WTC11 (cell line): ENCODE results near the gene ISCU. TPM values are rescaled to one million over a fixed set of nuclear protein-coding genes. Genes with fewer than 3 reads are reported as not detected.

Experiments
- ATAC-seq: fragments of 200-7000 bp; cut with Tn5 transposase; 2 replicates; pipeline ENCODE4 v1.10.0; 2021; ENCODE audit warnings: mild to moderate bottlenecking, moderate library complexity
- CTCF ChIA-PET: fragments of 300-600 bp; sonication (Branson Sonifier 250); formaldehyde crosslinking; loops from one replicate; lab custom pipeline; 2021; ENCODE audit warnings: antibody characterized with exemption; lab: Charles Lee
- POLR2A ChIA-PET: fragments of 350-600 bp; sonication (Branson Sonifier 250); formaldehyde crosslinking; loops from one replicate; lab custom pipeline; 2021; ENCODE audit warnings: antibody characterized with exemption; lab: Charles Lee
- DNase-seq: peaks from one replicate; pipeline ENCODE4 v3.0.0; 2021; ENCODE audit warnings: low spot score
- H3K27ac Mint-ChIP-seq: 2 replicates; pipeline ENCODE4 v1.8.0; 2021; ENCODE audit warnings: mixed read lengths
- H3K27me3 Mint-ChIP-seq: 2 replicates; pipeline ENCODE4 v1.8.0; 2021; ENCODE audit warnings: low read depth, mild to moderate bottlenecking, moderate library complexity, mixed read lengths
- H3K36me3 Mint-ChIP-seq: 2 replicates; pipeline ENCODE4 v1.8.0; 2021; ENCODE audit warnings: mixed read lengths
- H3K4me1 Mint-ChIP-seq: 2 replicates; pipeline ENCODE4 v1.8.0; 2022; ENCODE audit warnings: mixed read lengths
- H3K4me3 Mint-ChIP-seq: 2 replicates; pipeline ENCODE4 v1.8.0; 2021; ENCODE audit warnings: mild to moderate bottlenecking, moderate library complexity, mixed read lengths
- H3K9me3 Mint-ChIP-seq: 2 replicates; pipeline ENCODE4 v1.8.0; 2021; ENCODE audit warnings: mixed read lengths
- ATF3 ChIP-seq: sonication (generic); formaldehyde crosslinking; conservative IDR thresholded peaks from 2 replicates; pipeline ENCODE4 v1.8.1; 2022; ENCODE audit warnings: mild to moderate bottlenecking, missing genetic modification reagents
- ATF6 ChIP-seq: sonication (generic); formaldehyde crosslinking; IDR thresholded peaks from 2 replicates; pipeline ENCODE4 v1.8.1; 2023; ENCODE audit warnings: mild to moderate bottlenecking, missing genetic modification reagents
- CDX4 ChIP-seq: fragments of 250-450 bp; sonication (Bioruptor Pico); IDR thresholded peaks from 2 replicates; pipeline ENCODE4 v1.9.0; 2021; ENCODE audit warnings: moderate library complexity, mild to moderate bottlenecking, inconsistent platforms, borderline replicate concordance
- CTCF ChIP-seq: fragments of 200-600 bp; IDR thresholded peaks from 2 replicates; pipeline ENCODE4 v1.8.0; 2022; ENCODE audit warnings: antibody characterized with exemption
- E2F5 ChIP-seq: sonication (generic); formaldehyde crosslinking; IDR thresholded peaks from 2 replicates; pipeline ENCODE4 v1.8.1; 2022; ENCODE audit warnings: mild to moderate bottlenecking, moderate library complexity, missing genetic modification reagents
- ESRRA ChIP-seq: sonication (generic); formaldehyde crosslinking; IDR thresholded peaks from 2 replicates; pipeline ENCODE4 v1.8.1; 2022; ENCODE audit warnings: mild to moderate bottlenecking, missing genetic modification reagents, borderline replicate concordance
- ETV6 ChIP-seq: sonication (generic); formaldehyde crosslinking; IDR thresholded peaks from 2 replicates; pipeline ENCODE4 v1.8.1; 2022; ENCODE audit warnings: mild to moderate bottlenecking, missing genetic modification reagents
- GABPB1 ChIP-seq: sonication (generic); formaldehyde crosslinking; IDR thresholded peaks from 2 replicates; pipeline ENCODE4 v1.8.1; 2023; ENCODE audit warnings: mild to moderate bottlenecking, missing genetic modification reagents
- GTF2I ChIP-seq: fragments of 250-450 bp; sonication (Bioruptor Pico); conservative IDR thresholded peaks from 2 replicates; pipeline ENCODE4 v1.4.0; 2021; ENCODE audit warnings: mild to moderate bottlenecking
- HMGA2 ChIP-seq: fragments of 250-450 bp; sonication (Bioruptor Pico); IDR thresholded peaks from 2 replicates; pipeline ENCODE4 v1.4.0; 2021; ENCODE audit warnings: mild to moderate bottlenecking, moderate library complexity
- IRF1 ChIP-seq: sonication (generic); formaldehyde crosslinking; IDR thresholded peaks from 2 replicates; pipeline ENCODE4 v1.8.0; 2023; ENCODE audit warnings: missing genetic modification reagents
- KAT7 ChIP-seq: sonication (generic); formaldehyde crosslinking; IDR thresholded peaks from 2 replicates; pipeline ENCODE4 v1.8.1; 2023; ENCODE audit warnings: missing genetic modification reagents, mild to moderate bottlenecking, borderline replicate concordance
- MLX ChIP-seq: sonication (generic); formaldehyde crosslinking; IDR thresholded peaks from 2 replicates; pipeline ENCODE4 v1.8.1; 2023; ENCODE audit warnings: mild to moderate bottlenecking, missing genetic modification reagents, moderate library complexity
- MYBL2 ChIP-seq: sonication (generic); formaldehyde crosslinking; IDR thresholded peaks from 2 replicates; pipeline ENCODE4 v1.8.1; 2023; ENCODE audit warnings: mild to moderate bottlenecking, moderate library complexity, missing genetic modification reagents
- NR1H2 ChIP-seq: sonication (generic); formaldehyde crosslinking; IDR thresholded peaks from 2 replicates; pipeline ENCODE4 v1.9.0; 2021; ENCODE audit warnings: mild to moderate bottlenecking, moderate library complexity, missing genetic modification reagents
- NR2C2 ChIP-seq: sonication (generic); formaldehyde crosslinking; IDR thresholded peaks from 2 replicates; pipeline ENCODE4 v1.8.0; 2022; ENCODE audit warnings: mild to moderate bottlenecking, missing genetic modification reagents
- NR3C1 ChIP-seq: sonication (generic); formaldehyde crosslinking; conservative IDR thresholded peaks from 2 replicates; pipeline ENCODE4 v1.8.1; 2023; ENCODE audit warnings: low read depth, mild to moderate bottlenecking, missing genetic modification reagents
- PREB ChIP-seq: sonication (generic); formaldehyde crosslinking; IDR thresholded peaks from 2 replicates; pipeline ENCODE4 v1.8.1; 2022; ENCODE audit warnings: mild to moderate bottlenecking, missing genetic modification reagents, moderate library complexity, borderline replicate concordance
- PRRX2 ChIP-seq: fragments of 250-450 bp; sonication (Bioruptor Pico); IDR thresholded peaks from 2 replicates; pipeline ENCODE4 v1.8.0; 2021; ENCODE audit warnings: mild to moderate bottlenecking
- TCF7 ChIP-seq: sonication (generic); formaldehyde crosslinking; IDR thresholded peaks from 2 replicates; pipeline ENCODE4 v1.8.0; 2022; ENCODE audit warnings: mild to moderate bottlenecking, low read depth, missing genetic modification reagents, moderate library complexity
- TEAD1 ChIP-seq: sonication (generic); formaldehyde crosslinking; IDR thresholded peaks from 2 replicates; pipeline ENCODE4 v1.8.0; 2022; ENCODE audit warnings: mild to moderate bottlenecking, missing genetic modification reagents
- TP53 ChIP-seq: sonication (generic); formaldehyde crosslinking; IDR thresholded peaks from 2 replicates; pipeline ENCODE4 v1.8.1; 2023; ENCODE audit warnings: mild to moderate bottlenecking, missing genetic modification reagents
- USF1 ChIP-seq: sonication (generic); formaldehyde crosslinking; IDR thresholded peaks from 2 replicates; pipeline ENCODE4 v1.8.0; 2022; ENCODE audit warnings: mild to moderate bottlenecking, missing genetic modification reagents
- ZNF232 ChIP-seq: sonication (generic); formaldehyde crosslinking; IDR thresholded peaks from 2 replicates; pipeline ENCODE4 v1.8.0; 2022; ENCODE audit warnings: mild to moderate bottlenecking, missing genetic modification reagents
- ZNF263 ChIP-seq: sonication (generic); formaldehyde crosslinking; IDR thresholded peaks from 2 replicates; pipeline ENCODE4 v1.8.1; 2022; ENCODE audit warnings: low read depth, mild to moderate bottlenecking, moderate library complexity, missing genetic modification reagents
- ZNF317 ChIP-seq: sonication (generic); formaldehyde crosslinking; IDR thresholded peaks from 2 replicates; pipeline ENCODE4 v1.8.1; 2023; ENCODE audit warnings: low read depth, mild to moderate bottlenecking, moderate library complexity, missing genetic modification reagents, borderline replicate concordance
- ZNF416 ChIP-seq: fragments of 250-450 bp; sonication (Bioruptor Pico); IDR thresholded peaks from 2 replicates; pipeline ENCODE4 v1.9.0; 2021; ENCODE audit warnings: mild to moderate bottlenecking, inconsistent platforms
- total RNA-seq: library from RNA; stranded (reverse); gene quantifications from 3 replicates; pipeline ENCODE4 v1.2.3, GENCODE V29; 2021

Gene ISCU
- total RNA-seq, 1 experiment from 2014 or later = 85.9 TPM

GRCh38 chr12:108586306-108586705, 23.9 kb downstream of the ISCU start:
- TF ChIP-seq TP53 (CRISPR knock-in tag) = no peak
- no peak for TF ChIP-seq NR2C2 (CRISPR knock-in tag)
- no peak for TF ChIP-seq USF1 (CRISPR knock-in tag)
- TF ChIP-seq NR3C1 = no peak
- TF ChIP-seq ATF3 (CRISPR knock-in tag) = no peak
- TF ChIP-seq NR1H2 = no peak
- TF ChIP-seq ZNF232 (CRISPR knock-in tag) = no peak
- TF ChIP-seq GABPB1 (CRISPR knock-in tag) = no peak
- TF ChIP-seq KAT7 = no peak
- TF ChIP-seq PRRX2 (CRISPR knock-in tag) = no peak
- no peak for TF ChIP-seq ETV6 (CRISPR knock-in tag)
- TF ChIP-seq ZNF416 (CRISPR knock-in tag) = no peak
- TF ChIP-seq TEAD1 (CRISPR knock-in tag) = no peak
- TF ChIP-seq ZNF263 (CRISPR knock-in tag) = no peak
- no peak for TF ChIP-seq CDX4
- no peak for TF ChIP-seq ESRRA (CRISPR knock-in tag)
- no peak for TF ChIP-seq TCF7 (CRISPR knock-in tag)
- no peak for TF ChIP-seq PREB (CRISPR knock-in tag)
- TF ChIP-seq ATF6 (CRISPR knock-in tag) = no peak
- ATAC-seq (no peak), DNase-seq (no peak)
- Mint-ChIP-seq H3K4me1 (peaks cover 12% of the 10 kb centered on the region), H3K36me3 (no peaks in the 10 kb centered on the region), H3K9me3 (no peaks in the 10 kb centered on the region), H3K4me3 (no peak overlapping the region), H3K27ac (no peak overlapping the region), H3K27me3 (no peaks in the 10 kb centered on the region)
- ChIA-PET POLR2A (no interaction called here), CTCF (no interaction called here)

- Mint-ChIP-seq H3K4me1 (peaks cover 12% of the 10 kb centered on the region), H3K27me3 (no peaks in the 10 kb centered on the region), H3K9me3 (no peaks in the 10 kb centered on the region), H3K36me3 (no peaks in the 10 kb centered on the region), H3K4me3 (no peak overlapping the region), H3K27ac (no peak overlapping the region)
- ATAC-seq (no peak), DNase-seq (no peak)
- TF ChIP-seq GTF2I (CRISPR knock-in tag) (no peak), IRF1 (no peak), NR2C2 (CRISPR knock-in tag) (no peak), CTCF (no peak), MYBL2 (CRISPR knock-in tag) (no peak), HMGA2 (CRISPR knock-in tag) (no peak), CDX4 (no peak), MLX (no peak), ZNF317 (no peak), E2F5 (CRISPR knock-in tag) (no peak)
- ChIA-PET CTCF (interaction anchor here (1.3 kb wide), 1 partner anchor 30 kb away, joined by 4 read pairs; no protein-coding TSS in a partner anchor), POLR2A (no interaction called here)
These were observed 25.4 kb downstream of the ISCU start for GRCh38 chr12:108587826-108588225.
